Neural progenitor cell (in vitro differentiated cells): ENCODE results near the gene P3H1. TPM values are rescaled to one million over a fixed set of nuclear protein-coding genes. Genes with fewer than 3 reads are reported as not detected.

ENCODE experiments used
- DNase-seq: peaks from one replicate; pipeline ENCODE4 v3.0.0-alpha.2; 2016; ENCODE audit warnings: low spot score
- H2AFZ ChIP-seq: fragments of 200-600 bp; sonication (generic); replicated peaks from 2 replicates; pipeline ENCODE4 v1.6.1; 2016; ENCODE audit warnings: antibody characterized with exemption
- H3F3A ChIP-seq: fragments of 200-600 bp; sonication (generic); 2 replicates; pipeline ENCODE4 v1.6.1; 2016; ENCODE audit warnings: antibody characterized with exemption, low read depth
- H3K27ac ChIP-seq: fragments of 200-600 bp; sonication (generic); 2 replicates; pipeline ENCODE4 v1.5.1; 2016; ENCODE audit warnings: mild to moderate bottlenecking
- H3K27me3 ChIP-seq: fragments of 200-600 bp; sonication (generic); 2 replicates; pipeline ENCODE4 v1.6.1; 2016; ENCODE audit warnings: mild to moderate bottlenecking, moderate library complexity
- H3K36me3 ChIP-seq: fragments of 200-600 bp; sonication (generic); 2 replicates; pipeline ENCODE4 v1.5.1; 2016
- H3K4me1 ChIP-seq: fragments of 200-600 bp; sonication (generic); 2 replicates; pipeline ENCODE4 v1.6.1; 2016; ENCODE audit warnings: mixed run types
- H3K4me2 ChIP-seq: fragments of 200-600 bp; sonication (generic); 2 replicates; pipeline ENCODE4 v1.6.1; 2016
- H3K4me3 ChIP-seq: fragments of 200-600 bp; sonication (generic); 2 replicates; pipeline ENCODE4 v1.5.1; 2016
- H3K79me2 ChIP-seq: fragments of 200-600 bp; sonication (generic); 2 replicates; pipeline ENCODE4 v1.6.1; 2016; ENCODE audit warnings: low read depth
- H3K9ac ChIP-seq: fragments of 200-600 bp; sonication (generic); 2 replicates; pipeline ENCODE4 v1.6.1; 2016
- H3K9me3 ChIP-seq: fragments of 200-600 bp; sonication (generic); 2 replicates; pipeline ENCODE4 v1.5.1; 2016; ENCODE audit warnings: low read depth
- H4K20me1 ChIP-seq: fragments of 200-600 bp; sonication (generic); 2 replicates; pipeline ENCODE4 v1.6.1; 2016; ENCODE audit warnings: low read depth
- H3K27ac Mint-ChIP-seq: 3 replicates; pipeline ENCODE4 v1.8.0; 2021; ENCODE audit warnings: mixed read lengths
- H3K27me3 Mint-ChIP-seq: 2 replicates; pipeline ENCODE4 v1.8.0; 2022; ENCODE audit warnings: low read depth, mild to moderate bottlenecking, inconsistent platforms, moderate library complexity, mixed read lengths; ENCODE audit not compliant: insufficient read depth
- H3K36me3 Mint-ChIP-seq: 3 replicates; pipeline ENCODE4 v1.8.0; 2021; ENCODE audit warnings: mixed read lengths
- H3K4me1 Mint-ChIP-seq: 3 replicates; pipeline ENCODE4 v1.8.0; 2021; ENCODE audit warnings: mixed read lengths
- H3K4me3 Mint-ChIP-seq: 3 replicates; pipeline ENCODE4 v1.8.0; 2021; ENCODE audit warnings: mild to moderate bottlenecking, moderate library complexity, mixed read lengths
- H3K9me3 Mint-ChIP-seq: 3 replicates; pipeline ENCODE4 v1.8.0; 2020; ENCODE audit warnings: mixed read lengths
- EZH2 ChIP-seq: fragments of 200-600 bp; sonication (generic); IDR thresholded peaks from 2 replicates; pipeline ENCODE4 v1.6.1; 2017; ENCODE audit warnings: antibody characterized with exemption, mild to moderate bottlenecking, moderate library complexity
- EZH2phosphoT487 ChIP-seq: fragments of 200-600 bp; sonication (generic); IDR thresholded peaks from 2 replicates; pipeline ENCODE4 v1.6.1; 2017; ENCODE audit warnings: antibody characterized with exemption
- total RNA-seq: library from RNA; depleted of rRNA; stranded (reverse); fragments of >200 nt; gene quantifications from 2 replicates; pipeline ENCODE4 v1.2.3, GENCODE V29; 2015; ENCODE audit warnings: low replicate concordance
- TF ChIP-seq, protein P1 (sequence below): fragments of 200-600 bp; sonication (generic); IDR thresholded peaks from 2 replicates; pipeline ENCODE4 v1.5.1; 2017; ENCODE audit warnings: antibody characterized with exemption, mild to moderate bottlenecking

P3H1 gene
- total RNA-seq, 1 donor from 2014 or later, result 54.9 TPM

GRCh38 chr1:42735056-42735455, 31.8 kb downstream of the P3H1 start:
- peak overlapping the region; percentile 28 for H3K27ac Mint-ChIP-seq
- Histone ChIP-seq H2AFZ (no peak overlapping the region), H3F3A (peaks cover 9% of the 10 kb centered on the region), H3K27me3 (no peaks in the 10 kb centered on the region), H3K9me3 (no peaks in the 10 kb centered on the region), H3K9ac (no peak overlapping the region), H3K4me2 (no peak overlapping the region), H3K36me3 (no peaks in the 10 kb centered on the region), H3K4me1 (peaks cover 7% of the 10 kb centered on the region), H3K27ac (no peak overlapping the region), H3K4me3 (no peak overlapping the region), H3K79me2 (no peaks in the 10 kb centered on the region), H4K20me1 (no peaks in the 10 kb centered on the region)
- H3K27me3 Mint-ChIP-seq, result peaks cover 3% of the 10 kb centered on the region
- no peak overlapping the region for H3K4me3 Mint-ChIP-seq
- H3K36me3 Mint-ChIP-seq, result no peaks in the 10 kb centered on the region
- H3K9me3 Mint-ChIP-seq, result peaks cover 3% of the 10 kb centered on the region
- TF ChIP-seq EZH2phosphoT487 (no peak), EZH2 (no peak)
- TF ChIP-seq, protein P1, sequence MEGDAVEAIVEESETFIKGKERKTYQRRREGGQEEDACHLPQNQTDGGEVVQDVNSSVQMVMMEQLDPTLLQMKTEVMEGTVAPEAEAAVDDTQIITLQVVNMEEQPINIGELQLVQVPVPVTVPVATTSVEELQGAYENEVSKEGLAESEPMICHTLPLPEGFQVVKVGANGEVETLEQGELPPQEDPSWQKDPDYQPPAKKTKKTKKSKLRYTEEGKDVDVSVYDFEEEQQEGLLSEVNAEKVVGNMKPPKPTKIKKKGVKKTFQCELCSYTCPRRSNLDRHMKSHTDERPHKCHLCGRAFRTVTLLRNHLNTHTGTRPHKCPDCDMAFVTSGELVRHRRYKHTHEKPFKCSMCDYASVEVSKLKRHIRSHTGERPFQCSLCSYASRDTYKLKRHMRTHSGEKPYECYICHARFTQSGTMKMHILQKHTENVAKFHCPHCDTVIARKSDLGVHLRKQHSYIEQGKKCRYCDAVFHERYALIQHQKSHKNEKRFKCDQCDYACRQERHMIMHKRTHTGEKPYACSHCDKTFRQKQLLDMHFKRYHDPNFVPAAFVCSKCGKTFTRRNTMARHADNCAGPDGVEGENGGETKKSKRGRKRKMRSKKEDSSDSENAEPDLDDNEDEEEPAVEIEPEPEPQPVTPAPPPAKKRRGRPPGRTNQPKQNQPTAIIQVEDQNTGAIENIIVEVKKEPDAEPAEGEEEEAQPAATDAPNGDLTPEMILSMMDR, result no peak
- DNase-seq, result no peak
- H3K4me1 Mint-ChIP-seq, result peaks cover 15% of the 10 kb centered on the region

DNA sequence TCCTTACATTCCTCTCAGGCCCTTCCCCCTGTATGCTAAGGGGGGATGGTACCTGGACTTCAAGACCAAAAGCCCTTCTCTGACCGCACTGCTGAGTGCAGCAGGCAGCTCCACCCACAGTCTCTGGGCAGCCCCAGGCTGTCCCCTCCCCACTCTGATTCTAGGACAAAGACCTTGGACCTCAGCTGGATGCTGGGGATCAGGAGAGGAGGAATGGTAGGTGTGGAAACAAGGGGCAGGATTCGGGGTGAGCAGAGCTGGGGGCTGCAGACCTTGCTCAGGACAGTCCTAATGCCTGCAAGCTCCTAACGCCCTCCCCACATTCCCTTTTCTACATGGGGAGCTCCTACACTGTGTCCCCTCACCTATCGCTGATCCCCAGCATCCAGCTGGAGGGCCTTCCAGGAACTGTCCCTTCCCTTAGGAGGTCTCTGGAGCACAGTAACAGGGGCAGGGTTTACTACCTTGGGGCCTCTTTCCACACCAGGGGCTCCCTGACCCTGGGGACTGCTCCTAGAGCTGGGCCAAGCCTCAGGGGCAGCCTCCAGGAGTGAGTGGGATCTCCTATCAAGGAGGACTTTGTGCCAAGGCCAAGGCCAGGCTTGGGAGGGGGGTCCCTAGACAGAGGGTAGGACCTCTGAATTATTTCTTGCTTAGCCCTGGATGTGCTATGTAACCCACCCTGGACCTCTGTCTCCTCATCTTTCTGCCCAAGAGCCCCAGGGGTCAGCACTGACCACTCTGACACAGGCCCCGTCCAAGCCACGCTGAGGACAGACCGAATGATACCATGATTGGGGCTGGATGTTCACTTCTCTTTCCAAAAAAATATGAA, 32.4 kb downstream of the P3H1 start:
- no peak for DNase-seq
- Histone ChIP-seq H3K27ac (no peak overlapping the region), H3K27me3 (no peaks in the 10 kb centered on the region), H2AFZ (no peak overlapping the region), H3K36me3 (no peaks in the 10 kb centered on the region), H3K9me3 (no peaks in the 10 kb centered on the region), H3K4me3 (no peak overlapping the region), H3K79me2 (no peaks in the 10 kb centered on the region), H3K4me2 (no peak overlapping the region), H4K20me1 (no peaks in the 10 kb centered on the region), H3K9ac (no peak overlapping the region), H3F3A (peaks cover 3% of the 10 kb centered on the region), H3K4me1 (peaks cover under 1% of the 10 kb centered on the region)
- Mint-ChIP-seq H3K4me3 (no peak overlapping the region), H3K27me3 (peaks cover 3% of the 10 kb centered on the region), H3K9me3 (peaks cover 3% of the 10 kb centered on the region), H3K27ac (peak overlapping the region; percentile 28), H3K36me3 (no peaks in the 10 kb centered on the region), H3K4me1 (peaks cover 10% of the 10 kb centered on the region)
- TF ChIP-seq EZH2 (no peak), EZH2phosphoT487 (no peak)
- TF ChIP-seq, protein P1, result no peak

GRCh38 chr1:42733415-42734200, 33.2 kb downstream of the P3H1 start:
- Histone ChIP-seq H3K36me3 (no peaks in the 10 kb centered on the region), H2AFZ (no peak overlapping the region), H3K9me3 (no peaks in the 10 kb centered on the region), H4K20me1 (no peaks in the 10 kb centered on the region), H3K27me3 (no peaks in the 10 kb centered on the region), H3K79me2 (no peaks in the 10 kb centered on the region), H3K9ac (no peak overlapping the region), H3K4me2 (no peak overlapping the region), H3F3A (no peaks in the 10 kb centered on the region), H3K27ac (no peak overlapping the region), H3K4me1 (no peaks in the 10 kb centered on the region), H3K4me3 (no peak overlapping the region)
- Mint-ChIP-seq H3K4me1 (peaks cover 5% of the 10 kb centered on the region), H3K9me3 (peaks cover 3% of the 10 kb centered on the region), H3K4me3 (no peak overlapping the region), H3K27me3 (peaks cover 3% of the 10 kb centered on the region), H3K36me3 (no peaks in the 10 kb centered on the region), H3K27ac (no peak overlapping the region)
- TF ChIP-seq EZH2phosphoT487 (no peak), EZH2 (no peak)
- TF ChIP-seq, protein P1, result no peak
- DNase-seq, result no peak
